Kasumi-1 (cell line): ENCODE results near the gene BCO1.
"Not testable (repeated sequence)": the region's sequence is repeated elsewhere in the genome, so short reads cannot be mapped to it uniquely, and the experiment has no call there.

ENCODE experiments used
- DNase-seq, 2 experiments: peaks; one replicate each; lab custom pipeline; 2025; lab: John Stamatoyannopoulos, UW

BCO1 gene

GRCh38 chr16:81238296-81239011 lies at the start of gene BCO1:
TSS of gene BCO1 (plus strand) at chr16:81238689. CDS start at chr16:81238909, 220 bp downstream.
- no peak for DNase-seq

- DNase-seq: no peak
Observed at GRCh38 chr16:81189100-81189664, 49.3 kb upstream of the BCO1 start.

GRCh38 chr16:81190667-81191066 lies 47.8 kb upstream of the BCO1 start:
- no peak for DNase-seq

GRCh38 chr16:81195885-81196534 lies 42.5 kb upstream of the BCO1 start:
- DNase-seq: no peak

GRCh38 chr16:81198635-81199034 lies 39.9 kb upstream of the BCO1 start:
- DNase-seq: no peak

GRCh38 chr16:81201267-81201666 lies 37.2 kb upstream of the BCO1 start:
- no peak for DNase-seq

GRCh38 chr16:81204798-81205680 lies 33.5 kb upstream of the BCO1 start:
- DNase-seq: peak; percentile 36 to 58

GRCh38 chr16:81207076-81207475 lies 31.4 kb upstream of the BCO1 start:
- DNase-seq: no peak

- DNase-seq: no peak
Observed at GRCh38 chr16:81210807-81211206, 27.7 kb upstream of the BCO1 start.

- DNase-seq: no peak
Observed at GRCh38 chr16:81212830-81213465, 25.5 kb upstream of the BCO1 start.

- DNase-seq: peak in 1 of 2 experiments; percentile 3
Observed at GRCh38 chr16:81214745-81215166, 23.7 kb upstream of the BCO1 start.

GRCh38 chr16:81216114-81216513 lies 22.4 kb upstream of the BCO1 start:
- no peak for DNase-seq

GRCh38 chr16:81216706-81217105 lies 21.8 kb upstream of the BCO1 start:
- no peak for DNase-seq

- DNase-seq: no peak
Observed at GRCh38 chr16:81219151-81219550, 19.3 kb upstream of the BCO1 start.

- DNase-seq: no peak
Observed at GRCh38 chr16:81220349-81220748, 18.1 kb upstream of the BCO1 start.

- DNase-seq: no peak
Observed at GRCh38 chr16:81221731-81222130, 16.8 kb upstream of the BCO1 start.

GRCh38 chr16:81224824-81225223 lies 13.7 kb upstream of the BCO1 start:
- DNase-seq: no peak

- not testable (repeated sequence) for DNase-seq
Observed at GRCh38 chr16:81225697-81226096, 12.8 kb upstream of the BCO1 start.

GRCh38 chr16:81227785-81228184 lies 10.7 kb upstream of the BCO1 start:
- DNase-seq: no peak

GRCh38 chr16:81229811-81230210 lies 8.7 kb upstream of the BCO1 start:
- no peak for DNase-seq

GRCh38 chr16:81231014-81231413 lies 7.5 kb upstream of the BCO1 start:
- no peak for DNase-seq
